Eye (tissue), 1 donor: ENCODE measurements around the gene CEP112.
"Not testable (repeated sequence)": the region's sequence is repeated elsewhere in the genome, so short reads cannot be mapped to it uniquely, and the experiment has no call there.

Experiments used
- DNase-seq: peaks from one replicate; pipeline ENCODE4 v3.0.0-alpha.2; 2015

CEP112 gene

DNA sequence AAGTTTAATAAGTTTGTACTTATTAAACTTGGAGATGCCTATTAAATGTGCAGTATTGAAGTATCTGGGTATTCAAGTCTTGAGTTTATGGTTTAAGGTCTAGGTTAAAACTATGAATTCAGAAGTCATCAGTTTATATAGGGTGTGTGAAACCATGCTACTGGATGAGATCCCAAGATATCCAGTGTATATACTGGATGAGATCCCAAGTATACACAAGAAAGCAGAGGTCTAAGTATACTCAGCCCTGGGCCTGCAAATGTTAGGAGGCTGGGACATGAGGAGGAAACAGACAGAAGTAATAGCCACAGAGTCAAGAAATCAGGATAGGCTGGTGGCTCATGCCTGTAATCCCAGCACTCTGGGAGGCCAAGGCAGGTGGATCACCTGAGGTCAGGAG is 436.1 kb downstream of the CEP112 start:
- DNase-seq, result no peak

DNA sequence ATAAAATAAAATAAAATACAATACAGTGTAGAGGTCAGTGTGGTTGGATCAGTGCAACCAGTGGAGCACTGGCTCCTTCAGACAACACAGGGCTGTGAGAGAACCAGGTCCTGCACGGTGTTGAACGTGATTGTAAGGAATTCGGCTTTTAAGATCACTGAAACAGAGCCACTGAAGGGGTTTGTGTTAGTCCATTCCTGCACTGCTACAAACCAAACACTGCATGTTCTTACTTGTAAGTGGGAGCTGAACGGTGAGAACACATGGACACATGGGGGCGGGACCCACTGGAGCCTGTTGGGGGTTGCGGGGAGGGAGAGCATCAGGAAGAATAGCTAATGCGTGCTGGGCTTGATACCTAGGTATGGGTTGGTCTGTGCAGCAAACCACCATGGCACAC is 437.3 kb downstream of the CEP112 start:
- no peak for DNase-seq

DNA sequence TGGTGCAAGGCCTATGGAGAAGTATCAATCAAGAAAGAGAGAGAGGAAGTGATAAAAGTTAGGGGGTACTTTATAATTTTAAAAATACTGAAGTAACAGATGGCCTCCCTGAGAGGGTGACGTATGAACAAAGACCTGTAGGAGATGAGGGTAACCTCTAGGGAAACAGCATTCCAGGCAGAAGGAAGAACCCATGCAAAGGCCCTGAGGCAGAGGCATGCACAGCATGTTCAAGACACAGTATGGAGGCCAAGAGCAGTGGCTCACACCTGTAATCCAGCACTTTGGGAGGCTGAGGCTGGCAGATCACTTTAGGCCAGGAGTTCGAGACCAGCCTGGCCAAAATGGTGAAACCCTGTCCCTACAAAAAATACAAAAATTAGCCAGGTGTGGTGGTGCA is 437.9 kb downstream of the CEP112 start:
- no peak for DNase-seq

DNA sequence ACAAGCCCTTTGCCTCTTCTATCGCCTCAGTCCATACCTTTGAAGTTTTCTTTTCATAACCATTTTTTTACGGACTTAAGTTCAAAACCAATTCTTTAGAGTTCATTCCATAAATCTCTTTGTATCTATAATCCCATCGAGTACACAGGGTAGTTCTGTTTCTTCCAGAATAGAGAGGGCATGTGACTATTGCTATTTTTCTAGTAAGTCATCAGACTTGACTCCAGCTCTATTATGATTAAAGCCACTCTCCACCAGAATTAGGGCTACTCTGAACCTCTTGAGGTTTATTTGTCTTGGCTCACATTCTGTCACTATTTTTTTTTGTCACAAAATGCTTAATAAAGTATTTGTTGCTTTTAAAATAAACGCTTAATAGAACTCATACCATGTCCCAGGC is 438.6 kb downstream of the CEP112 start:
- no peak for DNase-seq

DNA sequence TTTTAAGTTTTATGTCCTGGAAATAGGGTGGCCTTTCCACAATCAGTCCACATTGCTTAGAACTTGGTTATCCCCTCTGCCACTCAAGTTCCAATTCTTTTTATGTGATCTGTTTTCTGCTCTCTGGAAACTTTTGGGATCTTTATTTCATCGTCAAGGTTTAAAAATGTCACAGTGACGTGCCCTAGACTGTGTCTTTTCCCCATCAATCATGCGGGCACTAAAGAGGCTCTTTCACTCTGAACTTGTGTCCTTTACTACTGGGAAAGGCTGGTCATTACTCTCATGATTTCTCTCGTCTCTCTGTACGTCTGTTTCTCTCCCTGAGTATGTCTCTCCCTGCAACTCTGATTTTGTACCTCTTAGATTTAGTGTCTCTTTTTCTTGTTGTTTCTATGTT is 440.7 kb downstream of the CEP112 start:
- no peak for DNase-seq

DNA sequence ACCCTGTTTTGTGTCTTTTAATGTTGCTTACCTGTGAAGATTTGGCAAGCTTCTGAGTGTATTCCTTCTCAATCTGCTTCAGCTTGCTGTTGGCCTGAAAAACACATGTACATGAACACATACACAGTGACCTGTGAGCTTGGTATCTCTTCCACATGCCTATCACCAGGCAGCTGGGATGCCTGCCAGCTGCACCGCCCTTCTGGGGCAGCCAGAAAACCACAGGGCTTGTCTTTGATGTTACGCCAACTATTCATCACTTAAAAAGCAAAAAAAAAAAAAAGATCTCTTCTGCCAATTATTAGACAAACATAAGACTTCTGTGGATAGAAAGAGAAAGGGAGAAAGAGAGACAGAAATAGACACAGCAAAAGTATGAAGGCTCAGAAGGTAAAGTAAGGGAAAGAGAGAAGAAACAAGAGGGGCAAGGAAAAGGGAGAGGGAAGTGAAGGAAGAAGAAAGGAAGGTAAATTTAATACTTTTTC is 441.3 kb downstream of the CEP112 start:
- peak; percentile 68 for DNase-seq

DNA sequence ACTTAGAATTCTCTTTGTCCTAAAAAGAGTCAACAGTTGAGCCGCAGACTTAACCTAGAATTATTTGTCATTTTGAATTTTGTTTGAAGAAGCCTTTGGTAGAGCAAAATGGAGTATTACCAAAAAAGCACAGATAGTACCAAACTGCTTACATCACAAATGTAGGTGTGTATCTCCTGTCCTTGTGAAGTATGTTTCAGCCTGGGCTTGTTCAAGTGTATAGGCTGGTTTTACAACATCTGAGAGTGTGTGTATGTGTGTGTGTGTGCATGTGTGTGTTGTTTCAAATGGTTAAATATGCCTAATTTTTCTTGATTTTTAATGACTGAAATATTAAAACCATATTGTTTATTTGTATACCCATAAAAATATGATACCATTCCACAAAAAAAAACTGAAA is 441.8 kb downstream of the CEP112 start:
- DNase-seq, result no peak

DNA sequence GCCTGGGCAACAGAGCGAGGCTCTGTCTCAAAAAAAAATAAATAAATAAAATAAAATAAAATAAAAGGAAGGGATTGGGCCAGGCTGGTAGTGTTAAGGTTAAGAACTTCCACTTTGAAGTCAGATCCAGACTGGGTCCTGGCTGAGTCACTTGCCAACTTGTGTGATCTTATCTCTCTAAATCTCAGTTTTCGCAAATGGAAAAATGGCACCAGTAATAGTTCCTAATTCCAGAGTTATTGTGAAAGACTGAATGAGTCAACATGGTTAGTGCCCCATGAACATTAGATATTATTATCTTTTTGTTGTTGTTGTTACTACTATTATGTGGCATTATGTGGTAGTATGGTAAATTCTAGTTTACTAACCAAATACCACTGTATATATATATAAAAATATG is 442.5 kb downstream of the CEP112 start:
- DNase-seq, result no peak

DNA sequence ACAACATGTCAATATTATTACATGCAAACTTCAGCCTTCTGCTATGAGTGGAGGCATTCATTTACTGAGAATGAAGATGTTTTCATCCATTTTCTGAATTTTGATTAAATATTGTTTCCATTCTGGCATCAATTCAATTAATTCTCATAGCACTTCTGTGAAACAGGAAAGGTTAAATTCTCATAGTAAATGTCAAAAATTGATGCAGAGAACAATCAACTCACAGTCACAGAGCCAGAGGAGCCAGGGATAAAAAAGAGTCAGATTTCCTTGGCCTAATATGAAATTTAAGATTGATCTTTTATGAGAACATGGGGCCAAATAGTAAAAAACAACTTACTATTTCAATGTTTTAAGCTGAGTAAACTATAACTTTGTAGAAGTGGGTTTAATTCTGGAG is 446.7 kb downstream of the CEP112 start:
- no peak for DNase-seq

DNA sequence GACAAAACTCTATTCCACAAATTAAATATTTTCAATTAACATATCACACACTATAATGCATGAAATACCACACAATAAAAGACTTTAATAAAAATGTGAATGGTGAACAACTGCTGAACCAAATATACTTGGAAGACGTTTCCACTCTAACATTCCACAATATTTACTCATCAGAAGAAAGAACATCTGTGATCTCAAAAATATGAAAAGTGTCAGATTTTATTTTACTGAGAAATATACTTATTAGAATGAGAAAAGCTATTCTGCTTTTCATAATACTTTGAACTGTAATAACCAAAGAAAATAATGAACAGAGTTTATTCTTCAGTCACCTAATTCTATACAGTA is 448.7 kb downstream of the CEP112 start:
- peak; percentile 12 for DNase-seq

DNA sequence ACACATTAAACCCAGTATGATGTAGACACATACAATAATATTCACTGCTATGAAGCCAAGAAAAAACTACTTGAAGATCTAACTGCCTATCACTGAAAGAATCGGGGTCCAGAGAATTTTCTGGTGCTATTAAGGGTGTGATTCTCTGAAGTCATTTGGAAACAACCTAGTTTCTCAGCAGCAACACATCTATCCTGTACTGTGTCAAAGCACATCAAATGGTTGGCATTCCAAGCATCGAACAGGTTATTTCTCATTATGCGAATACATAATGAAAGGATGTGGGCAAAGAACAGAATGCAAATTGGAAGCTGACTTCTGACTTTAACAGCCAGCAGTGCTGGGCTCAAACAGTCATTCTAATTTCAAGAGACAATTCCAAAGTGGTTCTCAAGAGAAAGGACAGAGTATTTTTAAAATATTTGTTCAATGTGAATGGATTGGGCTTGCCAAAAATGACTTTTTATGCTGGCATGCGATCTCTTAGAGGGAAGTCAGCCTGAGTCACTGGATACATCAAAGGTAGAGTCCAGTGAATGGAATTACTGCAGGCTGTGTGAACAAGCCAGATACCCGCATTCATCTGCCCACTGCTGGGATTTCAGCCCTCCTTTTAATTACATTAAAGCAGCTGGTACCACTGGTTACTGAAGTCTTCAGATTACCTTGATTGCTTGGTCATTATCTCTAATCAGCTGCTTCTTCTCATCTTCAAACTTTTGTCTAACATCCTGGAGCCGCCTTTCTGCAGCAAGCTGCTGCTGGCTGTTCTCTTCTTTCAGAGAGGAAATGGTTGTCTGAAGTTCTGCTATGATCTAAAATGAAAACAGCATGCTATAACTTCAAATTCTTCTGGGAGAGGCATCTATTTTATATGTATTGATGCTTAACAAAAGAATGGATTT is 449.3 kb downstream of the CEP112 start:
- DNase-seq, result peak; percentile 15

DNA sequence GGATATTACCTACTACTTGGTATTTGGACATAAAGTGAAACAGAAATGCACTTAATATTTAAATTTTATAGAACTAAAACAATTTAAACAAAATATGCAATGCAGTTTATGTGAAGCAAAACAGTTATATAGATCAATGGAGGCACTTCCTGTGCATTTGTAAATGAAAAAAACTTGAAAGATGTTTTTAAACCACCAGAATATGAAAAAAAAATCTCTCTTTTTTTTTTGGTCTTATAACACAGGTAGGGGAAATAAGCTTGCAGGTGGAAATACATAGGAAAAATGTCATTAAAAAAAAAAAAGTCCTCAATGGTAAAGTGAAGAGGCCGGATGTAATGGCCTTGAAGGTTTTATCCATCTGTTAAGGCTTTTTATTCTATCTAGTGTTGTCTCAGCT is 450.2 kb downstream of the CEP112 start:
- no peak for DNase-seq

DNA sequence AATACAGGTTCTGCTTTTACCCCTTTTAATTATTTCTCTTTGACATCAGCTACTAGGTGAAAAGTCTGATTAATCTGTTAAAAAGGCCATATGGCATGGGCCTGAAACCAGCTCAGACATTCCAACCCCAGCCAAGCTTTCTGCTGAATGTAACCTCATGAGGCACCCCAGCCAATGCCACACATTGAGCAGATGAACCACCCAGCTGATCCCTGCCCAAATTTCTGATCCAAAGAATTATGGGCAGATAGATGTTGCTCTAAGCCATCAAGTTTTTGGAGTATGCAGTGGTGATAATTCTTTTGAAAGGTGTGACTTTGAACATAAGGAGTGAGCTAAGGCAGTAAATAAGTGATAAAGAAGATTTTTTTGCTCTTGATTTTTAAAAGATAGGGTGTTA is 452.9 kb downstream of the CEP112 start:
- DNase-seq, result no peak

DNA sequence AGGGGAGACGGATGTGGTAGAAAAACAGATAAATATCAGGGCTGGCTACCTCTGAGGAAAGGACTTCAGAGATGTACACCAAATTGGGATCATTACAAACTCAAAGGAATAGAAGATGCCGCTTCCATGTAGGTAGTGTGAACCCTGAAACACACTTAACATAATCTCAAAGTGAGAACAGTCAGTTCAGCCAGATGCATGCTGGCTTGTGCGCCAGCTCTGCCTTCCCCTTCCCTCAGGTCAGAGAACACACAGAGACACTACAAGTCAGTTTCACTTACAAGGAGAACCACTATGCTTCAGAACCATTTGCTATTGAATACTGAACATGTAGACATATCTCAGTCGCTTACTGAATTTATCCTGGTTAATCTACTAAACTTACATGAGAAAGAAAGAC is 454.5 kb downstream of the CEP112 start:
- no peak for DNase-seq

DNA sequence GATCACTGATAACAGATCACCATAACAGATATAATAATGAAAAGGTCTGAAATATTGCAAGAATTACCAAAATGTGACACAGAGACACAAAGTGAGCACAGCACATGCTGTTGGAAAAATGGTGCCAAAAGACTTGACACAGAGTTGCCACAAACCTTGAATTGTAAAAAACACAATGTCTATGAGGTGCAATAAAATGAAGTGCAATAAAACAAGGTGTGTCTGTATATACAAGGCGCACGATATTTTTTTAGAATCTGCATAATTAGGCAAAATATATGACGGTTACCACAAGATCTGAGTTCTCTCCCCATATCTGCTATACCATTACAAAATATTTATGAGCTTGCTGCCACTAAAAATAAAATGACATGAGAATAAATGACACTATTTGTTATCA is 458.6 kb downstream of the CEP112 start:
- no peak for DNase-seq

DNA sequence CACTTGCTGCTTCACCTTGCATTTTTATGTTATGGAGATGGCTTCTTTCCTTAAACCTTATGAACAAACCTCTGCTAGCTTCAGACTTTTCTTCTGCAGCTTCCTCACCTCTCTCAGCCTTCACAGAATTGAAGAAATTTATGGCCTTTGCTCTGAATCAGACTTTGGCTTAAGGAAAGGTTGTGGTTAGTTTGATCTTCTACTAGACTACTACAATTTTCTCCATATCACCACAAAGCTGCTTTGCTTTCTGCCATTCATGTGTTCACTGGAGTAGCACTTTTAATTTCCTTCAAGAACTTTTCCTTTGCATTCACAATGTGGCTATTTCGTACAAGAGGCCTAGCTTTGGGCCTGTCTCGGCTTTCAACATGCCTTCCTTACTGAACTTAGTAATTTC is 459.3 kb downstream of the CEP112 start:
- DNase-seq, result not testable (repeated sequence)

DNA sequence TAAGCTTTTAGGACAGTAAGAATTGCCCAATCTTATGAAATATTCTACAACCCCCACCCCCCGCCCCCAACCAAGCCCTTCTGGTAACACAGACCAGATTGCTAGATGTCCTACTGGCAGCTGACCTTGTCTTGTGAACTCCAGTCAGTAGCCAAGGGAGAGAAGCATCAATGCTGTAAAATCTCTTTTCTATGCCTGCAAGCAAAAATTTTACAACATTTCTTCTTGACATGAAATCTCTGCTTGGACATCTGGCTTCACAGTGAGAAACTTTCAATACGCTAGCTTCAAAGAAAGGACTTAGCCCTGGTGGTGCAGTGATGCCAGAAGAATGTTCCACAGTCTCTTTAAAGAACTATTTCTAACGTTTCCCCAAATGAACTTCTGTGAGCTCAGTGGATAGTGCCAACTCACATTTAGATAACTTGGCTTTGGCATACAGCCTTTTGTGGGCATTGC is 461.2 kb downstream of the CEP112 start:
- no peak for DNase-seq

DNA sequence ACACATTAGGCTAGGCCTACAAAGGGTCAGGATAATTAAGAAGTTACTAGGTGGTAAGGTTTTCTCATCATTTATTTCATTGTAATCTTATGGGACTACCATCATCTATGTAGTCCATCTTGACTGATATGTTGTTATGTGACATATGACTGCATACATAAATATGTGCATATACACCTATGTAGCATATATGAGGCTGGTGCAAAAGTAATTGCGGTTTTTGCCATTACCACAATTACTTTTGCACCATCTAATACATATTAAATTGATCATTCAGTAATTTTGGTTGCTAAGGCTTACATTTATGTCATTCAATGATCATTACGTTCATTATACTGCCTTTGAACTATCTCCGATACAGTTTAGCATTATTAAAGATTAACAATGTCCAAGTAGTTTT is 462.7 kb downstream of the CEP112 start:
- DNase-seq, result no peak

DNA sequence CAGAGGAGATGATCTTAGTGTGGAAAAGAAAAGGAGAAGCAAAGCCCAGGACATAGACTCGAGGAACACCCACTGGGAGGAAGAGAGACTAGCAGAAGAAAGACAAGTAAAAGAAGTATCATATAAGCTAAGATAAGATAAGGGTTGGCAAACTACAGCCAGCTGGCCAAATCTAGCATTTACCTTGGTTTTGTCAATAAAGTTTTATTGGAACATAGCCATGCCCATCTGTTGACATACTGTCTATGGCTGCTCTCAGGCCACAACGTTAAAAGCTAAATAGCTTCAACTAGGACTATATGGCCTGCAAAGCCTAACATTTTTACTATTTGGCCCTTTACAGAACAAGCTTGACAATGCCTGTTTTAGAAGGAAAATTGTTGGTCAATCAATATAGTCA is 464.1 kb downstream of the CEP112 start:
- DNase-seq, result no peak

DNA sequence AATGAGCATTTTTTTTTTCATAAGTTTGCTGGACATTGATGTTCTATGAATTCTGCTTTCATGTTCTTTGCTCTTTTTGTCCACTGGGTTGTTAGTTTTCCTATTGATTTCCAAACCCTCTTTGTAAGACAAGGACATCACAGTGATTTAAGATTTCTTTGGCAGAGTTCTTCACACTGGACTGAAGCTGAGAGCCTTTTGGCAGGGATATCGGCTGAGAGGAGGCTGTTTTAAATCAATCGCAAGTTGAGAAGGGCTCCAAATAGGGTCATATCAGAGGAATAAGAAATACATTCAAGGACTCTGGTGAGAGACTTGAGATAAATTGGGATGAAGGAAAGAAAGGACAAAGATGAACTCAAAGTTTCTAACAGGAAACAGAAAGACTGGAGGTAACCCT is 464.7 kb downstream of the CEP112 start:
- no peak for DNase-seq

DNA sequence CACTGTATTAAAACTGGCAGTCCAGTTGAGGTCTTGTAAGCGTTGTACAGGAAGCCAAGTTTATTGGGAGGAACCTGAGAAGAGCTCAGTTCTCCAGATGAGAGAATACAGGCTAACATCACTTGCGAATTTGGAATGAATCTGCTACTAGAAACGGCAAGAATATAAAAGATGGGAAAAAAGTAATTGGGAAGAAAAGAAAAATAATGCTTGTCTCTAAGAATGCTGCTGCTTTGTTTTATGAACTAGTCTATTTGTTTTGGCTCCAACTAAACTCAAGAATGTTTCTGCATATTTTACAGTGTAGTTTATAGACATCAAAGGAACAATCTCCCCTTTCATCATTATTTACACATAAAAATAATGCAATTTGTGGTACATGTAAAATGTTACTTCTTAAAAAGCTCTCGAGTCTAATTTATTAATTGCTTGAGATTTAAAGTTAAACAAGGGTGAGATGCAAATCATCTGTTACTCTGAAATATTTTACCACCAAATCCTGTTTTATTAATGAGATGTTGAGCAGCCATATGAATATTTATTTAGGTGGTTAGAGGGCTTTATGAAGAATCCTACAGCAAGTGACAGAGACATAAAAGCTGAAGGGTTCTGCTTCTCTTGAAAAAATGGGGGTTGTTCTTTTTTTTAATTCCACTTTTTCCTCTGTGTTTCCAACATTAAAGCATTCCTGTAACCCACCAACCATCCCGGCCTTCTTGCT is 468.3 kb downstream of the CEP112 start:
- peak; percentile 8 for DNase-seq

DNA sequence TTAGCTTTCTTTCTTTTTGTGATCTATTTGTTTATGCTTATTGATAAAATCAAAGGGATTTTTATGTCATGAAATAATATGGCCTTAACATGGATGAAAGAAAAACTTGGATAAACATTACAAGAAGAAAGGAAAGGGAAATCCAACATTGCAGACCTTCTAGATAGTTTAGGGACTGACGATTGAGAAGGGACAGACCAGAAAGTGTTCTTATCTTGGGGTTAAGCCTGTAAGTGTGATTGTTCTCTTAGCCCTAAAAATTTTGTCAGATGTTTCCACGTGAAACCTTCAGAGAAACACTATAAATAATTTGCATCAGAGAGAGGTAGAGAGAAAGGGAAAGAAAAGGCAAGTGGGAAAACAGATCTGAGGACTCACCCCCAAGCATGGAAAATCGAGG is 473.3 kb downstream of the CEP112 start:
- no peak for DNase-seq

DNA sequence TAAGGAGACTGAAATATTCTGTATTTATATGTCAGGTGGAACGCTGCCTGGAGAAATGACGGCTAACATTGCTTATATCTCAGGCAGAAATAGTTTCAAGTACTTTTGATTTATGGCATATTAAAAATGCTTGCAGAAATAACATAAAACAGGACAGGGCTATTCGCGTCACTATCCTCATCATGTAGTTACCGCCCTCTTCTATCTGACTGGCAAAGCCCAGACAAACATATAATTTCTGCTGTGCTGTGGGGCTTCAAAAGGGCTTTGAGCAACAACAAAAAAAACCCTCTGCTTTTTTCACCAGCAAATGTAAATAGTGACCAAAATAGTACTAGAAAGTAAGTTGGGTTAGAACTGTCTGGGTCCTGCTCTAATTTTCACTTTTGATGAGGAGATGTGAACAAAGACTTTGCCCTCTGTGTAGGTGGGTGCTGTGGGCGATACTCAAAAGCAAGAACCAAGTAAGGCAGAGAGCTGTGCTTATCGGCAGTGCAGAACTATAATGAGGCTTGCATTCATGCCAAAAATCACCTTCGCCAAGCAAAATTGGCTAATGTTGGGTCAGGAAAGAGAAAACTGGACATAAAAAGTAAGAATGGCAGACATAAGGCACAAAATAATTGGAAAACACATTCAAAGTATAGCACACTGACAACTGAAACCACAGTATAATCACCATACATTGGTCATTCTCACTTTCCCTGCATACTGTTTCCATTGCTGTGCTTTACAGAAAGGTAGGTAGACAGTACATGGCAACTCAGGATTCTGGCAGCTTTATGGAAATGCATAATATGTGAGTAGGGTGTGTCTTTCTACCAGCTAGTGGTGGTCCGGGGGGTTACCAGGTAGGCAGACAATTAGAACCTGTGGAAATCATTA is 479.3 kb downstream of the CEP112 start:
- no peak for DNase-seq
